AG10803 (cell line): ENCODE results near the gene S1PR2.
A peak's percentile ranks its signal among the peaks of the same experiment; 100 is the strongest.
"Not testable (repeated sequence)": the region's sequence is repeated elsewhere in the genome, so short reads cannot be mapped to it uniquely, and the experiment has no call there.

ENCODE experiments used
- DNase-seq: peaks from one replicate; pipeline ENCODE4 v3.0.0; 2010; ENCODE audit warnings: low read depth
- H3K4me3 ChIP-seq: 2 replicates; pipeline ENCODE4 v1.5.1; 2011; ENCODE audit warnings: mild to moderate bottlenecking, low read length, control low read depth
- CTCF ChIP-seq: conservative IDR thresholded peaks from 2 replicates; pipeline ENCODE4 v1.5.1; 2011; ENCODE audit warnings: mild to moderate bottlenecking, low read length, control low read depth, inconsistent platforms

The S1PR2 gene

GRCh38 chr19:10211061-10211460 is 20.1 kb downstream of the S1PR2 start:
- no peak for TF ChIP-seq CTCF
- H3K4me3 ChIP-seq: no peak overlapping the region
- no peak for DNase-seq

DNA sequence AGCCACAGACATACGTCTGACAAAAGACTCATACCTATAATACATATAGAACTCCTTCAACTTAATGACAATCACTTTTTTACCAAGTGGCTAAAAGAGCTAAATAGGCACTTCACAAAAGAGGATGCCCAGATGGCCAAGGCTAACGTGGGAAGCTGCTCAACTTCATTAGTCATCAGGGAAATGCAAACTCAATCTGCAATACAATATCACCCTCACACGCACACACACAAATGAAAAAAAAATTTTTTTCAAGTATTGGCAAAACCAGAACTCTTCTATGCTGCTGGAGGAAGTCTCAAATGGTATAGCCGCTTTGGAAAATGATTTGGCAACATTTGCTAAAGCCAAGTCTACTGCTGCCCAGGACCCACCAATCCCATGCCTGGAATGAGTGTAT is 21.8 kb downstream of the S1PR2 start:
- TF ChIP-seq CTCF: no peak
- peak; percentile 59 for DNase-seq
- no peak overlapping the region for H3K4me3 ChIP-seq

- no peak overlapping the region for H3K4me3 ChIP-seq
- no peak for TF ChIP-seq CTCF
- DNase-seq: no peak
These were observed 24.1 kb downstream of the S1PR2 start for GRCh38 chr19:10207026-10207425.

DNA sequence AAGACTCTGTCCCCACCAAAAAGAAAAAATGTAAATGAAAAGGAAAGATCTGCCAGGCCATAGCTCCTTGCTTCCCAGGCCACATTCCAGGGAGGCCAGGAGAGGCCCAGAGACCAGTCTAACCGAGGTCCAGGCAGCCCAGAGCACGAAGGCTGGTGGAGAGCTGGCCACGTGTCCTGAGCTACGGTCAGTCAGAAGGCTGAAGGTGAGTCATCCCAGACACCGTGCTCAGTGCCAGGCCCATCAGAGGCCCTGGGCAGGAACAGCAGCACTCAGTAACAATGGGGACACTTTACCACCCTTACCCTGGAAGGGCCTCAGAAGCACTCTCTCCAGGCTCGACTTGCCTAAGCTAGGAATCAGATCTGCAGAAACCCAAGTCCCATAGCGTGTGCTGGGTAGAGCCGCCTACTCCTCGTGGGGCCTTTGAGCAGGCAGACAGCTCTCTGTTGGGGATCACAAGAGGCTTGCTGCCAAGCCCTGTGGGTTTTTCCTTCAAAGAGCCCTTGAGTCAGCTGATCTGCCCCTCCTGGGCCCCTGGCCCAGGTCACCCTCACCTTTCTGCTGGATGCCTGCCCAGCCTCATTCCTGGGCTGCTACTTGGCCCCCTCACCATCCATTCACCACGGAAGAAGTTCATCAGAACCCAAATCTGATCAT is 24.8 kb downstream of the S1PR2 start:
- no peak overlapping the region for H3K4me3 ChIP-seq
- peak; percentile 41 for DNase-seq
- TF ChIP-seq CTCF: no peak

- no peak for DNase-seq
- H3K4me3 ChIP-seq: no peak overlapping the region
- TF ChIP-seq CTCF: no peak
These were observed 25.5 kb downstream of the S1PR2 start for GRCh38 chr19:10205636-10206035.

DNA sequence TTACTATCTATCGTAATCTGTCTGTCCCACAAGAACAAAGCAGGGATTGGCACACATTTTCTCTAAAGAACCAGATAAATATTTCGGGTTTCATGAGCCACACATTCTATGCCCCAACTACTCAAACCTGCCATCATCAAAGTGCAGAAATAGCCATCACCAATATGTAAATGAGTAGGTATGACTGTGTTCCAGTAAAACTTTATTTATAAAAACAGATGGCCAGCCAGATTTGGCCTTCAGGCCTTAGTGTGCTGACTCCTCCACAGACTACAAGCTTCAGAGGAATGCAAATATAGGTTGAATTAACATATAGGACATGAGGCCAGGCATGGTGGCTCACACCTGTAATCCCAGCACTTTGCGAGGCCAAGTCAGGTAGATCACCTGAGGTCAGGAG is 27.4 kb downstream of the S1PR2 start:
- TF ChIP-seq CTCF: no peak

DNA sequence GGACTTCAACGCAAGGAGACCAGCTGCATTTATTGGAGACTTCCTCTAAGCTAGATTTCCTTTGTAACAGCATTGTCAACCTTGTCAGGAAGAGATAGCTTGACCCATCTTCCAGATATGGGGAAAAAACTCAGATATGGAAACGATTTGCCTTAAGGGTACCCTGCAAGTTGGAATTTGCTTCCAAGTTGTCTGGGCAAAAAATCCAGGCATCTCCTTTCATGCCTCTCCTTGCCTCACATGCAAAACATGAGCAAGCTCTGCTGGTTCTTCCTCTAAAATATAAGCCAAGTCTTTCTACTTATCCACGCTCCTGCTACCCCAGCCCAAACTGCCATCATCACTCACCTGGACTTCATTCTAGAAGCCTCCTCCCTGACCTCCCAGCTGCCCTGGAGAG is 30.0 kb downstream of the S1PR2 start:
- H3K4me3 ChIP-seq: no peak overlapping the region
- DNase-seq: no peak
- TF ChIP-seq CTCF: no peak

More for the DNA sequence above, 27.4 kb downstream of the S1PR2 start:
- DNase-seq: no peak
- H3K4me3 ChIP-seq: no peak overlapping the region

- DNase-seq, H3K4me3 ChIP-seq: not testable (repeated sequence)
These were observed 31.0 kb downstream of the S1PR2 start for GRCh38 chr19:10200101-10200500.

DNA sequence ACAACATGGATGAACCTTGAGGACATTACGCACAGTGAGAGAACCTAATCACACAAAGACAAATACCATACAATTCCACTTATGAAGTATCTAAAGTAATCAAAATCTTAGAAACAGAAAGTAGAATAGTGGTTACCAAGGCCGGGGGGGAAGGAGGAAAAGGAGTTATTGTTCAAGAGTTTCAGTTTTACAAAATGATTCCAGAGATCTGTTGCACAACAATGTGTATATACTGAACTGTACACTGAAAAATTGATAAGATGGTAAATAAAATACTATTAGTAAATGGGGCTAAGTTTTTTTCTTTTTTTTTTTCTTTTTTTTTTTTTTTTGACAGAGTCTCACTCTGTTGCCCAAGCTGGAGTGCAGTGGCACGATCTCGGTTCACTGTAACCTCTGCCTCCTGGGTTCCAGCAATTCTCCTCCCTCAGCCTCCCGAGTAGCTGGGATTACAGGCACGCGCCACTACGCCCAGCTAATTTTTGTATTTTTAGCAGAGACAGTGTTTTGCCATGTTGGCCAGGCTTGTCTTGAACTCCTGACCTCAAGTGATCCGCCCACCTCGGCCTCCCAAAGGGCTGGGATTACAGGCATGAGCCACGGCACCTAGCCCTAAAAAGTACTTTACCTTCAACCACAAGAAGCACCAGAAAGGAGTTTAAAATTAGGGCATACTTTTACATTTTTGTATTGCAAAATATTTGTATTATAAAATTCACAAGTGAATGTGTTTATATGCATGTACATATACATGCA is 32.1 kb downstream of the S1PR2 start:
- DNase-seq, H3K4me3 ChIP-seq: not testable (repeated sequence)
